Peyer's patch (tissue), 4 donors: ENCODE results near the gene CRK.
"Not testable (repeated sequence)": the region's sequence is repeated elsewhere in the genome, so short reads cannot be mapped to it uniquely, and the experiment has no call there.

Experiments
- POLR2A ChIP-seq, 2 donors: fragments of 450-650 bp; IDR thresholded peaks; one replicate each; pipeline ENCODE4 v1.5.1; 2017; ENCODE audit warnings: antibody characterized with exemption in 2 of 2, mild to moderate bottlenecking in 2 of 2, moderate library complexity in 2 of 2
- TF ChIP-seq, protein P1 (sequence below), 6 experiments: fragments of 450-650 bp in 4 of 6; fragments of 200-600 bp in 2 of 6; sonication (generic) in 1 of 6; IDR thresholded peaks; one replicate each; pipeline ENCODE4 v1.5.1; 2017 to 2019; ENCODE audit warnings: antibody characterized with exemption in 6 of 6, mild to moderate bottlenecking in 3 of 6, moderate library complexity in 1 of 6

DNA sequence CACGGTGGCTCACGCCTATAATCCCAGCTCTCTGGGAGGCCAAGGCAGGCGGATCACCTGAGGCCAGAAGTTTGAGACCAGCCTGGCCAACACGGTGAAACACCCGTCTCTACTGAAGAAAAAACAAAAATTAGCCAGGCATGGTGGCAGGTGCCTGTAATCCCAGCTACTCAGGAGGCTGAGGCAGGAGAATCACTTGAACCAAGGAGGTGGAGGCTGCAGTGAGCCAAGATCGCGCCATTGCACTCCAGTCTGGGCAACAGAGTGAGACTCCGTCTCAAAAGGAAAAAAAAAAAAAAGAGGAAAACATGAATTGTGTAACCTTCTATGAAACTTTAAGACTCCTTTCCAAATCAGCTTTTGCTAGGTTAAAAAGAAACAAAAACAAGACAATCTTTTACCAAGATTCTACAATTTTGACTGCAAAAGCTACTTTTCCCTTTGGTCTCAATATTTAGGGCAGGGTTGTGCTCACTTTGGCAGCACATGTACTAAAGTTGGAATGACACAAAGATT lies 69.3 kb downstream of the CRK start:
- TF ChIP-seq, protein P1, sequence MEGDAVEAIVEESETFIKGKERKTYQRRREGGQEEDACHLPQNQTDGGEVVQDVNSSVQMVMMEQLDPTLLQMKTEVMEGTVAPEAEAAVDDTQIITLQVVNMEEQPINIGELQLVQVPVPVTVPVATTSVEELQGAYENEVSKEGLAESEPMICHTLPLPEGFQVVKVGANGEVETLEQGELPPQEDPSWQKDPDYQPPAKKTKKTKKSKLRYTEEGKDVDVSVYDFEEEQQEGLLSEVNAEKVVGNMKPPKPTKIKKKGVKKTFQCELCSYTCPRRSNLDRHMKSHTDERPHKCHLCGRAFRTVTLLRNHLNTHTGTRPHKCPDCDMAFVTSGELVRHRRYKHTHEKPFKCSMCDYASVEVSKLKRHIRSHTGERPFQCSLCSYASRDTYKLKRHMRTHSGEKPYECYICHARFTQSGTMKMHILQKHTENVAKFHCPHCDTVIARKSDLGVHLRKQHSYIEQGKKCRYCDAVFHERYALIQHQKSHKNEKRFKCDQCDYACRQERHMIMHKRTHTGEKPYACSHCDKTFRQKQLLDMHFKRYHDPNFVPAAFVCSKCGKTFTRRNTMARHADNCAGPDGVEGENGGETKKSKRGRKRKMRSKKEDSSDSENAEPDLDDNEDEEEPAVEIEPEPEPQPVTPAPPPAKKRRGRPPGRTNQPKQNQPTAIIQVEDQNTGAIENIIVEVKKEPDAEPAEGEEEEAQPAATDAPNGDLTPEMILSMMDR (IDR thresholded peaks at IDR 0.05): not testable (repeated sequence)
- TF ChIP-seq POLR2A (IDR thresholded peaks at IDR 0.05): not testable (repeated sequence)
